Tibial artery (tissue), 4 donors: Measurements from ENCODE around the gene EVI2B.

Experiments
- DNase-seq, 2 donors: peaks; one replicate each; pipeline ENCODE4 v3.0.0-alpha.2; 2019
- H3K27ac ChIP-seq, 2 donors: fragments of 200-600 bp; sonication (generic) in 1 of 2; 1 replicate in 1 of 2; 2 replicates in 1 of 2; pipeline ENCODE4 v1.5.1; 2018 to 2019; ENCODE audit warnings: mild to moderate bottlenecking in 1 of 2
- H3K27me3 ChIP-seq, 2 donors: fragments of 200-600 bp; sonication (generic) in 1 of 2; one replicate each; pipeline versions ENCODE4 v1.5.1 to v1.6.0; 2016 to 2019
- H3K36me3 ChIP-seq, 3 donors: fragments of 200-600 bp; sonication (generic) in 2 of 3; one replicate each; pipeline ENCODE4 v1.5.1; 2016 to 2019; ENCODE audit warnings: mild to moderate bottlenecking in 2 of 3
- H3K4me1 ChIP-seq, 4 donors: fragments of 200-600 bp; sonication (generic) in 2 of 4; 1 replicate in 3 of 4; 2 replicates in 1 of 4; pipeline ENCODE4 v1.5.1; 2016 to 2019
- H3K4me3 ChIP-seq, 2 donors: fragments of 200-600 bp; sonication (generic) in 1 of 2; 1 replicate in 1 of 2; 2 replicates in 1 of 2; pipeline ENCODE4 v1.5.1; 2018 to 2019; ENCODE audit warnings: mild to moderate bottlenecking in 2 of 2
- H3K9me3 ChIP-seq, 3 donors: fragments of 200-600 bp; sonication (generic) in 1 of 3; one replicate each; pipeline ENCODE4 v1.5.1; 2016 to 2019
- intact Hi-C: fragments of 100-400 bp; cut with DNase I; formaldehyde crosslinking; loops from one replicate; pipeline ENCODE4 v1.15.0; 2023; ENCODE audit warnings: low total_unique reads
- TF ChIP-seq, protein P1 (sequence below), 2 experiments: fragments of 200-600 bp in 1 of 2; fragments of 450-650 bp in 1 of 2; IDR thresholded peaks; one replicate each; pipeline ENCODE4 v1.5.1; 2017 to 2019; ENCODE audit warnings: antibody characterized with exemption in 2 of 2, mild to moderate bottlenecking in 1 of 2, moderate library complexity in 1 of 2

Gene EVI2B

DNA sequence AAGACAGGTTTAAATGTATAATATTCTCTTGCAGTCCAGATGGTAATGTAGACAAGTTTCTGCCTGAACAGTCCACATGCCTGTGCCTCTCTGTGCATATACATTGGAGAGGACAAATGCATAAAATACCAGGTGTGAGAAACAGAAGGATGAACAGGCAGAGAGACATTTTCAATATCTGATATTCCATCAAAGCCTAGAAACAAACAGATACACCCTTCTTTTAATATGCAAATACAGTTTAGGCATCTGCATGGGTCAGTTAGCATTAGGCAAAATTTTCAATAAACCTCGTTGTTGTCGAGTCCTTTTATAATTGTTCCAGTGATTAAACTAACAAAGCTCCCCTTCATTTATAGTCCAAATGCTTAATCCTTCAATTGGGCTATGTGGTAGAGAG is 17.7 kb downstream of the EVI2B start:
- Histone ChIP-seq H3K36me3 (no peaks in the 10 kb centered on the region), H3K27me3 (no peaks in the 10 kb centered on the region), H3K4me3 (no peak overlapping the region), H3K9me3 (no peaks in the 10 kb centered on the region), H3K27ac (no peak overlapping the region), H3K4me1 (no peaks in the 10 kb centered on the region)
- intact Hi-C loops, result no loop called here
- TF ChIP-seq, protein P1, sequence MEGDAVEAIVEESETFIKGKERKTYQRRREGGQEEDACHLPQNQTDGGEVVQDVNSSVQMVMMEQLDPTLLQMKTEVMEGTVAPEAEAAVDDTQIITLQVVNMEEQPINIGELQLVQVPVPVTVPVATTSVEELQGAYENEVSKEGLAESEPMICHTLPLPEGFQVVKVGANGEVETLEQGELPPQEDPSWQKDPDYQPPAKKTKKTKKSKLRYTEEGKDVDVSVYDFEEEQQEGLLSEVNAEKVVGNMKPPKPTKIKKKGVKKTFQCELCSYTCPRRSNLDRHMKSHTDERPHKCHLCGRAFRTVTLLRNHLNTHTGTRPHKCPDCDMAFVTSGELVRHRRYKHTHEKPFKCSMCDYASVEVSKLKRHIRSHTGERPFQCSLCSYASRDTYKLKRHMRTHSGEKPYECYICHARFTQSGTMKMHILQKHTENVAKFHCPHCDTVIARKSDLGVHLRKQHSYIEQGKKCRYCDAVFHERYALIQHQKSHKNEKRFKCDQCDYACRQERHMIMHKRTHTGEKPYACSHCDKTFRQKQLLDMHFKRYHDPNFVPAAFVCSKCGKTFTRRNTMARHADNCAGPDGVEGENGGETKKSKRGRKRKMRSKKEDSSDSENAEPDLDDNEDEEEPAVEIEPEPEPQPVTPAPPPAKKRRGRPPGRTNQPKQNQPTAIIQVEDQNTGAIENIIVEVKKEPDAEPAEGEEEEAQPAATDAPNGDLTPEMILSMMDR (IDR thresholded peaks at IDR 0.05), result no peak
- DNase-seq, result no peak

DNA sequence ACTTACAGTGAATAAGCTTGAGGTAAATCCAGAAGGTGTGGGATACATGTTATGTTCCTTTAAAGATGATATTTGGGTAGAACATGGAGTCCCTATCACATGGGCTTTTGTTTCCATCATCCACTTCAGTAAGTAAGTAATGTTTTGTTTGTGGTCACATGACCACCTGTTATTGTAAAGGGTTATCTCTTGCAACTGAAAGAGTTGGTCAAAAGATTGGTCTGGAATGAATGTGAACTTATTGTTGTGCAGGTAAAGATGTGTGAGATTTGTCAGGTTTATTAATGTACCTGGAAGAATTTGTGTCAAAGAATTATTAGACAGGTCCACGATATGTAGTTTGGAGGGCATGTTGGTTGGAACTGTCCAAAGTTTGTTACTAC is 18.4 kb downstream of the EVI2B start:
- Histone ChIP-seq H3K27me3 (no peaks in the 10 kb centered on the region), H3K36me3 (no peaks in the 10 kb centered on the region), H3K4me1 (no peaks in the 10 kb centered on the region), H3K27ac (no peak overlapping the region), H3K4me3 (no peak overlapping the region), H3K9me3 (no peaks in the 10 kb centered on the region)
- no peak for DNase-seq
- TF ChIP-seq, protein P1 (IDR thresholded peaks at IDR 0.05), result no peak
- intact Hi-C loops, result no loop called here

GRCh38 chr17:31294820-31295488 is 18.9 kb downstream of the EVI2B start:
- Histone ChIP-seq H3K36me3 (no peaks in the 10 kb centered on the region), H3K4me1 (no peaks in the 10 kb centered on the region), H3K9me3 (no peaks in the 10 kb centered on the region), H3K27ac (no peak overlapping the region), H3K4me3 (no peak overlapping the region), H3K27me3 (no peaks in the 10 kb centered on the region)
- DNase-seq, result no peak
- intact Hi-C loops, result no loop called here
- TF ChIP-seq, protein P1 (IDR thresholded peaks at IDR 0.05), result no peak

- no peaks in the 10 kb centered on the region for H3K4me1 ChIP-seq
- intact Hi-C loops, result no loop called here
- H3K27ac ChIP-seq, result no peak overlapping the region
- H3K4me3 ChIP-seq, result no peak overlapping the region
- TF ChIP-seq, protein P1 (IDR thresholded peaks at IDR 0.05), result no peak
- no peaks in the 10 kb centered on the region for H3K27me3 ChIP-seq
- DNase-seq, result no peak
- no peaks in the 10 kb centered on the region for H3K36me3 ChIP-seq
- H3K9me3 ChIP-seq, result no peaks in the 10 kb centered on the region
Measured at GRCh38 chr17:31294231-31294630, 19.6 kb downstream of the EVI2B start.

GRCh38 chr17:31293581-31293980 is 20.3 kb downstream of the EVI2B start:
- Histone ChIP-seq H3K27ac (no peak overlapping the region), H3K4me1 (no peaks in the 10 kb centered on the region), H3K27me3 (no peaks in the 10 kb centered on the region), H3K36me3 (no peaks in the 10 kb centered on the region), H3K4me3 (no peak overlapping the region), H3K9me3 (no peaks in the 10 kb centered on the region)
- no peak for DNase-seq
- TF ChIP-seq, protein P1 (IDR thresholded peaks at IDR 0.05), result no peak
- intact Hi-C loops, result no loop called here

DNA sequence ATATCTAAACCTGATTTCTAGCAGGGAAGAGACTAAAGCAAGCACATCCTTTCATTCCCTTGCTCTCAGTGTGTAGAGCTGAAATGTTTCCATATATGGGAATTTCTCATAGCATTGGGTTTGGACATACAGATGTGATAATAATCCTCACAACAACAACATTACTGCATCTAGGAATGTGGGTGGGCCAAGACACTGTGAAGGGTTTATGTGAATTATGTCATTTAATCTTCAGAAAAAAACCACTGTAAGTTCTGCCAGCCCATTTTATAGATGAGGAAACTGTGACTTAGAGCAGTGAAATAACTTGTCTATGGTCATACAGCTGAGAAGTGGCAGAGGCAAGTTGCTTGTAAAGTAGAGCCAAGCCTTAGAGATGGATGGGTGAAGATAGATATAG is 22.0 kb downstream of the EVI2B start:
- no peaks in the 10 kb centered on the region for H3K4me1 ChIP-seq
- DNase-seq, result no peak
- no peaks in the 10 kb centered on the region for H3K9me3 ChIP-seq
- H3K27me3 ChIP-seq, result no peaks in the 10 kb centered on the region
- H3K4me3 ChIP-seq, result no peak overlapping the region
- H3K27ac ChIP-seq, result no peak overlapping the region
- intact Hi-C loops, result no loop called here
- H3K36me3 ChIP-seq, result peaks cover 0 to 8% (median 0%) of the 10 kb centered on the region in 3 donors
- TF ChIP-seq, protein P1 (IDR thresholded peaks at IDR 0.05), result no peak
